GM18511 (cell line): ENCODE data around the gene PNLDC1.
"Not testable (repeated sequence)": the region's sequence is repeated elsewhere in the genome, so short reads cannot be mapped to it uniquely, and the experiment has no call there.

Source experiments
- ATAC-seq: cut with Tn5 transposase; IDR thresholded peaks from one replicate; pipeline ENCODE4 v1.9.1; 2021; ENCODE audit warnings: mild to moderate bottlenecking, moderate library complexity; ENCODE audit not compliant: unreplicated experiment

Gene PNLDC1

DNA sequence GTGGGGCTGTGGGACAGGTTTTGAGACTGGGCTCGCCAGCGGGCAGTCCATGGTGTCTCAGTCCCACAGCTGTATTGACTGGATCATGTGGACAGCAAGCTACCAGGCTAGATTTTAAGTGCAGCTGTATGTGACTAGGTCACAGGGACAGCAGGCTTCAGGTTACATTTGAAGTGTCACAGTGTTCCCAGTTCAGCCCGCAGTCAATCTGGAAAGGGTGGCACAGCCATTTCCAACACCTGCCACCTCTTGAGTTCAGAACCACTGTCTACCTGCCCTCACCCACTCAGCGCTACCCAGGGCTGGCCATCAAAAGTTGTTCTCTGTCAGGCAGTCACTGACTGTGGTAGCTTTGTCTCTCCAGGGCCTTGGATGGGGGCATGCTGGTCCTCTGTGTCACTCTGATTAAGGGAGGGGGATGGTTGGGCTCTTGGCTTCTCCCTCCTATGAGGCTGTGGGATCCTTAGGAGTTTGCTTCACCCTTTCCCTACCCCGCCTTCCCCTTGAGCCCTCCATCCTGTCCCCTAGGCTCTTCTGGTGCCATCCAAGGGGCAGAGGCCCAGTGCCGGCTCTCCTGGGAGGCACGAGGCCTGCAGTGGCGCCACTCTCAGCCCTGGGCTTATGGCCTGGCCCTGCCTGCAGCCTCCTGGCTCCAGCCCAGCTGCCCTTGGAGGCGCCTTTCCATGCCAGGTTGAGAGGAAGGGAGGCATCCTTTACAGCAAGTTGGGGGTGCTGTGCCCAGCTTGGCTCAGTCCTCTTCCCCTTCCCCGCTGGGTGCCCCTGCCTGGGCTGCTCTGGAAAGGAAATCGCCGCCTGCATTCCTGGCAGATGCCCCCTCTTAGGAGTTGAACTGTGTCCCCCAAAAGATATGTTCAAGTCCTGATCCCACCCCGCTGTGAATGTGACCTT lies 44.9 kb downstream of the PNLDC1 start:
- ATAC-seq: no peak

DNA sequence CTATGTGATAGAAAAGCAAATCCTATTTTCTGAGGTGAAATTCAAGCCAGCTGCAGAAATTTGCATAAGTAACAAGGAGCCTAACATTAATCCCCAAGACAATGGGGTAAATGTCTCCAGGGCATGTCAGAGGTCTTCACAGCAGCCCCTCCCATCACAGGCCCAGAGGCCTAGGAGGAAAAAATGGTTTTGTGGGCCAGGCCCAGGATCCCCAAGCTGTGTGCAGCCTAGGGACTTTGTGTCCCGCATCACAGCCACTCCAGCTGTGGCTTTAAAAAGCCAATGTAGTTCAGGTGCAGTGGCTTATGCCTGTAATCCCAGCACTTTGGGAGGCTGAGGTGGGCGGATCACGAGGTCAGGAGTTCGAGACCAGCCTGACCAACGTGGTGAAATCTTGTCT lies 48.5 kb downstream of the PNLDC1 start:
- not testable (repeated sequence) for ATAC-seq

DNA sequence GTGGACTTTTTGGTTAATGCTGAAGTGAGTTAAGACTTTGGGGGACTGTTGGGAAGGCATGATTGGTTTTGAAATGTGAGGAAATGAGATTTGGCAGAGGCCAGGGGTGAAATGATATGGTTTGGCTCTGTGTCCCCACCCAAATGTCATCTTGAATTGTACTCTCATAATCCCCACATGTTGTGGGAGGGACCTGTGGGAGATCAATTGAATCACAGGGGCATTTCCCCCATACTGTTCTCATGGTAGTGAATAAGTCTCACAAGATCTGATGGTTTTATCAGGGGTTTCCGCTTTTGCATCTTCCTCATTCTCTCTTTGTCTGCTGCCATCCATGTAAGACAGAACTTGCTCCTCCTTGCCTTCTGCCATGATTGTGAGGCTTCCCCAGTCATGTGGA lies 49.8 kb downstream of the PNLDC1 start:
- ATAC-seq: not testable (repeated sequence)

DNA sequence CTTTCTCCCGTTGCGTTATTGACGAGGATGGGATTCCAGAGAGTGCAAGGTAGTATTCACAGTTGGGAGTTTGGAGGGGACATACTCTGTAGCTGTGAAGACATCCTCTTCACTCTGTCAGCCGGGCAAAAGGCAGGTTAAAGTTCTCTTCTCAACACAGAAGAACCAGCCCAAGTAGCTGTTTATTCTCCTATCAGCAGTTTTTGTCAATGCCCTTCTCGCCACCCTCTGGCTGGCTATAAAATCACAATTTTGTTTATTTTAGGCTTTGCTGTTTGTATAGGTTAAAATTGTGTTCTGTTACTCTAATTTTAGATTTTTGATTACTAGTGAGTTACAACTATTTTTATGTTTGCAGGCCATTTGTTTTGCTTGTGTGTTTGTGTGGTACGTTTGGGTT lies 52.8 kb downstream of the PNLDC1 start:
- ATAC-seq: no peak

DNA sequence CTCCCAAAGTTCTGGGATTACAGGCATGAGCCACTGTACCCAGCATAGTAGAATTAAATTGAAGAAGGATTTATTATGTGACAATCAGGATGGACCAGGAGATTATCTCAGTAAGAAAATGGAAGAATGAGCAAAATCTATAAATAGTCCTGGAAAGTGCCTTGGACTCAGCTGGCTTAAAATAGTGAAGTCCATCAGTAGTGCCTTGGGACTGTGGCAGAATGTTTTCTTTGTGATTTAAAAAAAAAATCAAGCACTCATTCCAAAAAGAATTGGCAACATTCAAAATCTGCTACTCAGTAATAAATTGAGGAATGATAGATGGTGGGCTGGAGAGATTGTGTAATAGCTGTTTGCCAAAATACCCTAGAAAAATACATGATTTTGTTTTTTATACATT lies 53.7 kb downstream of the PNLDC1 start:
- no peak for ATAC-seq

DNA sequence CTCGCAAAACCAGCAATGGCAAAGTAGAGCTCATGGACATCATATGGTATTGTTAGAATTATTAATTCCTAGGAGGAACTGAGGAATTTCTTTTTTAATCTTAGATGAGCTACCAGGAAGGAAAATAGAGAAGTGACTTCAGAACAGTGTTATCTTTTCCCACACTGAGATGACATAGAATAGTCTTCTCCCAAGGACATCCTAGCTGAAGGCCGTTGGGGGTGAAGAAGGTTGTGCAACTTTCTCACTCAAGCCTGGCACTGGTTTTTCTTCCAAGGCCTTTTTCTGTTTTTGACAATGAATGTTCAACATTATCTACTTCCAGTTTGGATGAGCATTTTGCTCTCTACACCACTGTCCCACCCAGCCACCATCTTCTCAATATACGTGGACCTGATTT lies 54.9 kb downstream of the PNLDC1 start:
- ATAC-seq: no peak

DNA sequence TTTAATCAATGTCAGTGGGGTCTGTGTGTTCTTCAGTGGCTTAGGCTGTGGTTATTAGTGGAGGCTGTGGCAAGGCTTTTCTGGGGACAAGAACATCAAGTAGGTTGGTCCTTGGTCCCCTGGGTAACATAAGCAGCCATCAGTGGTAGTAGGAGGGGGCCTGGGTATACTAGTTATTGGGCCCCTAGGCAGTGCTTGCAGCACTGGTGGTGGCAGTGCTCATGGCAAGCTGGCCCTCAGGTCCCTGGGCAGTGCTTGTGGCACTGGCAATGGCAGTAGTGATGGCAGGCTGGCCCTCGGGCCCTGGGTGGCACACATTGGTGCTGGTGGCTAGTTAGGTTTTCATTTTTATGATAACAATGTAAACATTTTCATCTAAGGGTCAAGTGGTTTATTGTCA lies 58.2 kb downstream of the PNLDC1 start:
- ATAC-seq: no peak

DNA sequence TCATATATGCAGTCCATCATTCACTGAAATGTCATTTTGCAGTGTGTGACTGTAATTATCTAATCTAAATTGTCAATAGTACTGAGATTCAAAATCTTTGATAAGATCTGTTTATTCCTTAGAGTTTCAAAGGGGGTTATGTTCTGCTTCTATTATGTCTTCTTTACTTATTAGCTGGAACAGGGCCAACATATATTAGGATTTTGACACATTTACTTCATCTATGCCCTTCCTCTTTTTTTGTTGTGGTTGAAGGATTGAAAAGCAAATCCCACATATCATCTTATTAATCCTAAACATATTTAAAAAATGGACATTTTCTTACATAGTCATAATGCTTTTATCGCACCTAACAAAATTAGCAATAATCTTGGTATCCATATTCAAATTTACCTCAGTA lies 60.4 kb downstream of the PNLDC1 start:
- no peak for ATAC-seq

DNA sequence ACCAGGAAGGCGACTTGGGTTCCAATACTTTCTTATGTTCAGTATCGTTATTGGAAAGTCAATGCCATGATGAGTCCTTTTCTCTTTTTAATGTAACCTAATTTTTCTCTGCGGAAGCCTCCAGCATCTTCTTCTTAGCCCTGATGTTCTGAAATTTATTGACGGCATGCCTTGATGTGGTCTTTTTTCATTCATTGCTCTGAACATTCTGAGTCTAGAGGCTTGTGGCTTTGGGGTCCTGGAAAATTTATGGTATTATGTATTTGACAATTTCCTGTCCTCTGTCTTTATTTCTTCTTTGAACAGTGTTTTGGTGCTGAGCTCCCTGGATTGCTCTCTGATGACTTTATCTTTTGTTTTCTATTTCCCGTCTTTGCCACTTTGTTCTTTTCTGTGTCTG lies 62.0 kb downstream of the PNLDC1 start:
- no peak for ATAC-seq

DNA sequence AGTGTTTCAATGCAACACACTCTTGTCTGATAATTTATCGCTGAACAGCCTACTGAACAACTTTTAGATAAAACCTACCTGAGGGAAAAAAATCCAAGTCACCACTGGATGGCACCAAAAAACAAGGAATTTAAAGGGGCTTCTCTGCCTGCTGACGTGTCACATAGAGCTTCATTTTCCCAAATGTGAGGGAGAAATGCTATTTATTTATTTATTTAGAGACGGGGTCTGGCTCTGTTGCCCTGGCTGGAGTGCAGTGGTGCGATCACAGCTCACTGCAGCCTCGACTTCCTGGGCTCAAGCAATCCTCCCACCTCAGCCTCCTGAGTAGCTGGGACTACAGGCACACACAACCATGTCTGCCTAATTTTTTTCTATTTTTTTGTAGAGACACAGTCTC lies 63.3 kb downstream of the PNLDC1 start:
- peak; percentile 76 for ATAC-seq

DNA sequence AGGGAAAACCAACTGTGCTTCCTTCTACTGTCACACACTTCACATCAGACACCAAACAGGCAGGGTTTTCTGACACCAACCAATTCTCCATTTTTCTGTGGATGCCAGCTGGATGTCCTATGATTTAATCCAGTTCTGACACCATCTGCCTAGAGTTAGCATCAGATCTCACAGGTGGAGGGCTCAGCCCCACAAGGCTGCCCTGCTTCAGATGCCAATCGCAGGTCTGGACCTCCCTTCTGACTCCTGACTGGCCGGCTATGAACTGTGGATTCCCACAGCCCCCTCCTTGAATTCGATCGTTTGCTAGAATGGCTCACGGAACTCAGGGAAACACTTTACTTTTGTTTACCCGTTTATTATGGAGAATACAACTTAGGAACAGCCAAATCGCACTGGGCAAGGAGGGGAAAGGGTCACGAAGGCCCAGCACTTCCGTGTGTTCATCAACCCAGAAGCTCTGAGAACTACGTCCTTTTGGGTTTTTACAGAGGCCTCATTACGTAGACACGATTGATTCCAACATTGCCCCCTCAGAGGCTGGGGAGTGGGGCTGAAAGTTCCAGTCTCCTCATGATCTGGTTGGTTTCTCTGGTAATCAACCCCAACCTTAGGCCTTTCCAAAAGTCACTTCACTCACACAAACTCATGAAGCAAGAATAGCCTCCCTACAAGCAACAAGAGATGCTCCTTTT lies 65.3 kb downstream of the PNLDC1 start:
- no peak for ATAC-seq

DNA sequence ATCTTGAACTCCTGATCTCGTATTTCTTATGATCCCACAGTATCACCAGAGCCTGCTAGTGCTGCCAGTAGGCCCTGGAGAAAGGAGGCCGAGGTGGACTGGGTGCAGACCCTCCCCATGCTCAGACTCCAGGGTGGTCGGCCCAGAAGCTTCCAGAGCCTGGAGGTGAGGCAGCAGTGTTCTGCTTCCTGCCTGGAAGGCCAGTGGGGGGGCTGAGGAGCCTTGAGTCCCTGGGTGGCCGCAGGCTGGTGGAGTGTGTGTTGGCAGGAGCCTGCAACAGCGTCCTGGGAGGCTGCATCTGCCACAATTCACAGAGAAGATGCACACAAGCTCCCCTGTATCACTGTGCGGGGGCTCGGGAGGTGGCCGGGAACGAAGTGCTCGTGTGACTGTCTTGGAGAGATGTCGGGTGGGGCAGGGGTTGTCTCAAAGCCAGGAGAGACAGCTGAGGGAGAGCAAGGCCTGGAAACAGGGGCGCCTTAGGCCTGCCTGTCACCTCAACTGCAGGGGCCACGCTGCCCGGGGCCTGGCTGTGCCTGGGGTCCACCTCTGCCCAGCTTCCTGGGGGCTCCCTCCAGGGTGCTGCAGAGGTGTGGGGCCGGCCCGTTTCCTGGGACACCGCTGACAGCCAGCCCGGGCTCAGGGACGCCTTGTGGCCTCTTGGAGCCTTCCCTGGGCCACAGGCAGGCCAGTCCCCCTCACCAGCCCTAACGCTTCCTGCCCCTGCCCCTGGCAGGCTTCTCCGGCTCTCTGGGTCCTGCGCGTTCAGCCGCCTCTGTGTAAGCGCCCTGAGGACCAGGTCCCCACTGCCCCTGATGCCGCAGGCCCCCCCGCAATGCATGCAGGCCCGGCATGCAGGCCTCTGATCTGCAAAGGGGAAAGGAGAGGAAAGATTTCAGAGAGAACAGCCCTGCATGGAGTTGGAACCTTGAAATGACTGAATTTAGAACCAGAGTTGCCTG lies 66.5 kb downstream of the PNLDC1 start:
- ATAC-seq: no peak
